ENCODE data around the gene RNASEH1.

The RNASEH1 gene

GRCh38 chr2:3587432-3587831 lies 29.3 kb upstream of the RNASEH1 start:
- TF ChIP-seq CTCF (IDR thresholded peaks at IDR 0.05; ENCODE audit: insufficient read depth, missing control alignments) = no peak
- FAIRE-seq = no peak
- DNase-seq (ENCODE audit: insufficient read length, low spot score) = no peak

GRCh38 chr2:3587021-3587420 lies 28.9 kb upstream of the RNASEH1 start:
- no peak for FAIRE-seq
- DNase-seq (ENCODE audit: insufficient read length, low spot score) = no peak
- TF ChIP-seq CTCF (IDR thresholded peaks at IDR 0.05; ENCODE audit: insufficient read depth, missing control alignments) = no peak

GRCh38 chr2:3586220-3586619 lies 28.1 kb upstream of the RNASEH1 start:
- DNase-seq (ENCODE audit: insufficient read length, low spot score) (no peak), FAIRE-seq (no peak)
- no peak for TF ChIP-seq CTCF (IDR thresholded peaks at IDR 0.05; ENCODE audit: insufficient read depth, missing control alignments)

- DNase-seq (ENCODE audit: insufficient read length, low spot score) = no peak
- FAIRE-seq = no peak
- no peak for TF ChIP-seq CTCF (IDR thresholded peaks at IDR 0.05; ENCODE audit: insufficient read depth, missing control alignments)
Measured at GRCh38 chr2:3585261-3586109, 27.4 kb upstream of the RNASEH1 start.

- DNase-seq (ENCODE audit: insufficient read length, low spot score) (no peak), FAIRE-seq (no peak)
- no peak for TF ChIP-seq CTCF (IDR thresholded peaks at IDR 0.05; ENCODE audit: insufficient read depth, missing control alignments)
Measured at GRCh38 chr2:3584608-3585260, 26.6 kb upstream of the RNASEH1 start.

GRCh38 chr2:3584076-3584475 lies 25.9 kb upstream of the RNASEH1 start:
- no peak for DNase-seq (ENCODE audit: insufficient read length, low spot score)
- TF ChIP-seq CTCF (IDR thresholded peaks at IDR 0.05; ENCODE audit: insufficient read depth, missing control alignments) = no peak
- FAIRE-seq = no peak
